GM10847 (cell line): ENCODE data around the gene AKAIN1.

ENCODE experiments used
- POLR2A ChIP-seq: IDR thresholded peaks from 2 replicates; pipeline ENCODE4 v1.6.1; 2011; ENCODE audit not compliant: insufficient read length; ENCODE audit errors: extremely low read depth

The AKAIN1 gene, protein sequence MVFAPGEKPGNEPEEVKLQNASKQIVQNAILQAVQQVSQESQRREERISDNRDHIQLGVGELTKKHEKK

GRCh38 chr18:5197032-5197434, at the start of gene AKAIN1:
AKAIN1 (minus strand) TSS chr18:5197257; CDS start chr18:5197053, 204 bp downstream.
- no peak for TF ChIP-seq POLR2A

DNA sequence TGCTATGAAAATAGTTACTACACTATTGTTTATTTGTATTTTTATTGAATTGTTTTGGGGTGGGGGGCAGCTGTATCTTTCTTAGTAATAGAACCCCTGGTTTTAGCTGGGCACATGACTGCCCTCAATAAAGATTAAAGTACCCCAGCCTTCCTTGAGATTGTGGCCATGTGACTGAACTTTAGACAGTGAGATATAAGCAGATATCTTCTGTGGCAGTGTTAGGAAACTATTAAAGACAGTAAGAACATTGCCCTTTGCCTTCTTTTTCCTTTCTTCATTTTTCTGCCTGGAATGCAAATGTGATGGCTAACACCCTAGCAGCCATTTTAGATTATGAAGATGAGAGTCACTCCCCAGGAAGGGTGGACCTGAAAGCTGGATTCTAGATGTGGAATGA, 47.9 kb upstream of the AKAIN1 start:
- TF ChIP-seq POLR2A: no peak

- no peak for TF ChIP-seq POLR2A
Observed at GRCh38 chr18:5239447-5239846, 42.4 kb upstream of the AKAIN1 start.

- TF ChIP-seq POLR2A: no peak
Observed at GRCh38 chr18:5238371-5238976, 41.4 kb upstream of the AKAIN1 start.

- peak; percentile 86 for TF ChIP-seq POLR2A
Observed at GRCh38 chr18:5237723-5238370, 40.8 kb upstream of the AKAIN1 start.

DNA sequence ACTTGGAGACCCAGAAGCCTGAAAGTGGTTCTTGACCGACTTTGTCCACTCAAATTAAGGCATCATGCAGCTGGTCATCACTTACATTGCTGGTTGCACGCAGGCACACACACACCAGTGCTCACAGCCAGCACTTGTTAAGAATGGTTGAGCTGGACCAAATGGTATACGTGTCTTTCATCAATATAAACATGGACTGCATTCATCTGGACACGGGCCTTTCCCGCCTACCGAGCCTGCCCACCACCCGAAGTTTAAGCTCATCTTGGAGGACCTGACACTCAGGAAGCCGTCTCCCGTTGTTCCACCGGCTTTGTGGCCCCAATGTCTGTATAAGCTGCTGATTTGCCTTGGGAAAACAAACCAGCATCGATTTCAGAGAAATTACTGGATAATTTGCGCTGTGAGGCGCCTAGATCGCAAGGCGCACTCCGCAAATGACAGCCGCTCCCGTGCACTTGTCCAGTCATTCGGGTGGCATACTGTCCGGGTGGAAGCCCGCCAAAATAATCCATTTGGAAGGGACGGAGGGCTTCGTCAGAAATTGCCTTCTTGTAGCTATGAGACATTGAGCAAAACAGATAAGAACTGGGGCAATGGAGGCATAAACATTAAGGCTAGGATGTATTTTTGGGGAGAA, 40.1 kb upstream of the AKAIN1 start:
- no peak for TF ChIP-seq POLR2A

DNA sequence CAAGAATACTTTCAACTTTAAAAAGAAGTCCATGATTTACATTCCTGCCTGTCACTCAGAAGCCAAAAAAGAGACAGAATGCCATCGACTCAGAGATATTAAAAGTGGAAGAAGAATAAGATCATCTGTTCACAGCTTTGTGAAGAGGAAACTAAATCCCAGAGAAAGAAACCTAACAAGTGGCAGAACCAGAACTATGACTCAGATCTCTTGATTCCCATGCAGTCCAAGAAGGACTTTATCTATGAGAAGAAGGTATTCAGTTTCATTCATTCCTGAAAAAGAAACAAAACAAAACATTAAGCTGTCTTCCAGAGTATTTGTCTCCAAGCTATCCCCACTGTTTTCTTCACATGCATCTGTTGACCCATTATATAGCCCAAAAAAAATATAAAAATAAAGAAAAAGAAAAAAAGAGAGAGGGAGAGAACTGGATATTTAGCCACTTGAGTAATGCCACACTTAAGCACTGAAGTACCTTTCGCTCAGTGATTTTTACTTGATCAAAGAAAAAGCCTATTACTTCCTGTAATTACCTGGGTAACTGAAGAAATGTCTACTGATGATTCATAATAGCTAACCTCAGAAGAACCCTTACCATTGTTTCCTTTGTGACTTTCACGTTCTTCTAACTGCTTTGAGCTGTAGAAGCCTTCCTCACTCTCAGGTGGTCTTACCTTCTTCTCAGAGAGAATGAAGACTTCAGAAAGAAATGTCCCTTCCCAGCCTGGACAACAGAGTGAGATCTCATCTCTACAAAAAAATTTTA, 17.7 kb upstream of the AKAIN1 start:
- TF ChIP-seq POLR2A: no peak

DNA sequence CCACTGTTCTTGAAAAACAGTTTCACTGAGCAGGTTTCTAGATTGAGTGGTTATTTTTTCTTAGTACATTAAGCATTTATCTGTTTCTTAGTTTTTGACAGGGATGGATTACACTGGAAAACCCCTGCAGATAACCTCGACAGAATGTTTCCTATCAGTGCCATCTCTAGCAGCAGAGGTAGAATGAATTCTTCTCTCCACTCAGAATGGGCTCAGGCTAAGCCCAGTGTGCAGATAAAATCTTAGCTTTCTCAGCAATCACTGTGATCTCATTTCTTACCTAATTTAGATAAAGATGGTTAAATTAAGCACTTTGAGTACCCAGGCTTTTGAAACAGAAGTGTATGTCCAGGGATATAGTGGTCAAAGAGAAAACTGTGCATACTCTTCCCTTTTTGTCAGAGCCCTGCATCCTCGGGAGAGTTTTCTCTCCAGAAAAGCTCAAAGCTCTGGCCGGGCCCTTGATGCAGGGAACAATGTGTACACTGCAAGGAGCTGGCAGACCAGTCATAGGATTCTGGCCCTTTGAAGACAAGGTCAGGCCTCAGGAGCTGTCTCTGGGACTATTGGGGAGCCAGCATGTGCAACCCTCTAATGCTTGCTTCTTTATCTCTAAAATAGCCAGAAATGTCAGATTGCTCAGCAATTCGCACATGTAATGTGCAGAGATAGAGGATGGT, 10.6 kb upstream of the AKAIN1 start:
- no peak for TF ChIP-seq POLR2A

GRCh38 chr18:5198311-5198710, 1.3 kb upstream of the AKAIN1 start:
- TF ChIP-seq POLR2A: no peak

DNA sequence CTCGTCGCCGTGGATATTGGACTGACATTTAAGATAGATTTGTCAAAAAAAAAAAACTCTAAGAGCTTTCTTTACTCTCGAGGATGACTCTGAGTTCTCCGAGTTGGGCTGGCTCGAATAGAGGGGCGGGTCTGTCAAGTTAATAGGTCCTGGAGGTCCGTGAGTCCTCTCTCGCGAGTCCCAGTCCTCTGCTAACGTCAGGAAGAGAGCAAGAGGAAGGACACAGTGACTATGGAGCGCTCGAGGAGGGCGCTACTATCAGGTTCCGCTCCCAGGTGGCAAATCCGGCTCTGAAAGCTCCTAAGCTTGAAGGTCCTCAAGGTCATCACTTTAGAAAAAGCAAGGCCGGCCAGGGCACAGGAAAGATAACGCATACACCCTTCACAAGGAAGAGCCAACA, 404 bp upstream of the AKAIN1 start:
- no peak for TF ChIP-seq POLR2A

DNA sequence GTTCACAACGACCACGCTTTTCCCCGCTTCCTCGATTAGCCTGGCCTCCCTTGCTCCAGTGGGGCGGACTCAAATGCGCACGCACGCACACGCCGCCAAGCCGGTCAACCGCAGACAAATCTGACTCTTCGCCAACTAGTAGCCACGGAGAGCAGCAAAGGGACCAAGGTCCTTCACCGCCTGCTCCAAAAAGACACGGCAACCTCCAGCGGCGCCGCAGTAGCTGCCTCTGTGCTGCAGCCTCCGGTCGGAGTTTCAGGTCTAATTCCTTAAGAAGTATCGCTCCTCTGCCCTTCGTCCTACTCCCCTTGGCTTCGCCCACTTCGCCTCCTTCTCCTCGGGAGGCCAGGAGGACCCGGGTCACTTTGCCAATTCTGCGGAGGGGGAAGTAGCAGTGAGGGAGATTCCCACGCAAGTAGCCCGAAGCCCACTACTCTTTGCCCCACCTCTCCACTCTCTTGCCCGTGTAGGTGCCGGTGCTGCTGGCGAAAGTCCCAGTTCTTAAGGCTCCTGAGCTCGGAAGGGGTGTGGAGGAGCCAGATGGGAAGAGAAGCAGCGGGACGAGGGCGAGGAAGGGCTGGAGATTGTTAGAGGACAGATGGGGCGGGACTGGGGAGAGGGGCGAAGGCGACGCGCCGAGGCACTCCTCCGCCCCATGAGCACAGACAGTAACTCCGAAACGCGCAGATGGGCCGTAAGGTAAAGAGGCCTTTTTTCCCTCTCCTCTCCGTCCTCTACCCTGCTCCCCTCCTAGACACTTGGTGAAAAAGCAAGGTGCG, 615 bp downstream of the AKAIN1 start:
- no peak for TF ChIP-seq POLR2A

DNA sequence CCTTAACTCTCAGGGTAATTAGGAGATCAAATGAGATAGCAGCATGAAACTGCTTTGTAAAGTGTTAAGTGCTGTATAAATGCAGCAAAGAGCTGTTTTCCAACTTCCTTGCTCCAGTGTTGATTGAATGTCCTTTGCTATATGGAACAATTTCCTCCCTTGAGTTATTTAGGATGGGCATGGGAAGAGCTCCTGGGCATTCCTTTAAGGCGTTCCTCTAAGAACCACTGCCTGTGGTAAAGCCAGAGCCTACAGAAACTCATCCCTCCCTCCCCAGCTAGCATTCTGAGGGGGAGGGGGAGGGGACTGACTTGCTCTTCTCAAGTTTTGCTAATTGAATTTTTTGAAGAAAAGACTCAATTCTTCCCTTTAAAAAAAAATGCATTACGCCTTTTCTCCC, 1.4 kb downstream of the AKAIN1 start:
- no peak for TF ChIP-seq POLR2A

DNA sequence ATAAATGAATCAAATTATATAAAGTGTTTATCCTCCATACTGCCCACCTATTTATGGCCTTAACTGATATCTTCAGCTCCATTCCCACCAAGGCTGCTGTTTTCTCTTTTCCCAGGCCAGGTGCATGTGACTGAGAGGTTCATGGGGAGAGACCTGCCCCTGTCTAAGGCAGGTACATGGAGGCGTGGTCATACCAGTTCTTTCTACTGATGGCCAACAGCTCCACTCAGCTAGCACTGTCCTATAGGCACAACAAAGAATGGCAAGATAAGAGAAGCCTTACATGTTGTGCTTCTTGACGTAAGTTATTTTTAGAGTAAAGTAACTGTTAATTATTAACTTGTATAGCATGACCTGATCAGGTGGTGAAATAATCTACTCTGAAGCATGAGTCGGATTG, 16.8 kb downstream of the AKAIN1 start:
- TF ChIP-seq POLR2A: no peak

DNA sequence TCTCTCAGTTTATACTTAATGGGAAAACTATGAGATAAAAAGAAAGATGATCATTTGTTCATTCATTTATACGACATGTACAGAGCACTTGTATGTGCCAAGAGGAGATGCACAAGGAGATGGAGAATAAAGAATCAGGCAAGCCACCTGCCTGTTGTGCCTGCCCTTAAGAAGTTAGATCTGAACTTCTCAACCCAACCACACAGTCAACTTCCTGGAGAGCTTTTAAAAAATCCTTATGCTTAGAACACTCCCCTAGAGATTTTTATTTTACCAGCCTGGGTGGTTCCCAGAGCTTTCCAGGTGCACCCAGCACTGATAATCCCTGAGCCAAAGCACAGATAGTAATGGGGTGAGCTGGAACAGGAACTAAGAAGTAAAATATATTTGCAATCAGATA, 18.5 kb downstream of the AKAIN1 start:
- TF ChIP-seq POLR2A: no peak
